HepG2 (cell line): ENCODE data around the gene CHN2. TPM values are rescaled to one million over a fixed set of nuclear protein-coding genes. Genes with fewer than 3 reads are reported as not detected.
A peak's percentile ranks its signal among the peaks of the same experiment; 100 is the strongest.

Experiments
- DDIT3 ChIP-seq: sonication (generic); formaldehyde crosslinking; IDR thresholded peaks from 2 replicates; pipeline ENCODE4 v1.4.0; 2020; ENCODE audit warnings: mild to moderate bottlenecking, missing genetic modification reagents
- DRAP1 ChIP-seq: IDR thresholded peaks from 2 replicates; pipeline ENCODE4 v1.6.1; 2016; ENCODE audit warnings: missing genetic modification reagents, missing compliant biosample characterization
- GMEB2 ChIP-seq: IDR thresholded peaks from 2 replicates; pipeline ENCODE4 v1.6.1; 2016; ENCODE audit warnings: missing biosample characterization, missing genetic modification reagents, low read depth
- MLXIP ChIP-seq: sonication (generic); formaldehyde crosslinking; IDR thresholded peaks from 2 replicates; pipeline ENCODE4 v1.9.0; 2021; ENCODE audit warnings: missing genetic modification reagents, borderline replicate concordance
- REXO4 ChIP-seq: sonication (generic); formaldehyde crosslinking; IDR thresholded peaks from 2 replicates; pipeline ENCODE4 v1.8.0; 2022; ENCODE audit warnings: missing genetic modification reagents, mild to moderate bottlenecking, borderline replicate concordance
- SMC3 ChIP-seq: IDR thresholded peaks from 2 replicates; pipeline ENCODE4 v1.6.1; 2011; ENCODE audit warnings: low read length, improper control_type of control experiment
- TEAD3 ChIP-seq: optimal IDR thresholded peaks from 2 replicates; pipeline ENCODE3; 2016; ENCODE audit warnings: borderline replicate concordance
- ZIK1 ChIP-seq: sonication (generic); formaldehyde crosslinking; IDR thresholded peaks from 2 replicates; pipeline ENCODE4 v1.5.0; 2020; ENCODE audit warnings: mild to moderate bottlenecking, low read depth, missing genetic modification reagents, borderline replicate concordance
- ZNF18 ChIP-seq: sonication (generic); formaldehyde crosslinking; IDR thresholded peaks from 2 replicates; pipeline ENCODE4 v1.8.0; 2022; ENCODE audit warnings: mild to moderate bottlenecking, missing genetic modification reagents; ENCODE audit not compliant: insufficient replicate concordance
- ZNF275 ChIP-seq: sonication (generic); formaldehyde crosslinking; IDR thresholded peaks from 2 replicates; pipeline ENCODE4 v1.8.0; 2022; ENCODE audit warnings: missing genetic modification reagents, mild to moderate bottlenecking, inconsistent platforms, borderline replicate concordance
- ZNF484 ChIP-seq: sonication (generic); formaldehyde crosslinking; IDR thresholded peaks from 2 replicates; pipeline ENCODE4 v1.5.1; 2020; ENCODE audit warnings: mild to moderate bottlenecking, low read depth, missing genetic modification reagents, borderline replicate concordance
- ZNF512 ChIP-seq: sonication (generic); formaldehyde crosslinking; IDR thresholded peaks from 2 replicates; pipeline ENCODE4 v1.4.0; 2020; ENCODE audit warnings: mild to moderate bottlenecking, missing genetic modification reagents
- ZNF569 ChIP-seq: sonication (generic); formaldehyde crosslinking; IDR thresholded peaks from 2 replicates; pipeline ENCODE4 v1.5.0; 2020; ENCODE audit warnings: mild to moderate bottlenecking, missing genetic modification reagents, moderate library complexity, borderline replicate concordance
- ZNF768 ChIP-seq: sonication (generic); formaldehyde crosslinking; IDR thresholded peaks from 2 replicates; pipeline ENCODE4 v1.4.0; 2020; ENCODE audit warnings: missing genetic modification reagents
- ZNF788 ChIP-seq: sonication (generic); formaldehyde crosslinking; IDR thresholded peaks from 2 replicates; pipeline ENCODE4 v1.5.0; 2020; ENCODE audit warnings: mild to moderate bottlenecking, missing genetic modification reagents, borderline replicate concordance
- ZXDC ChIP-seq: sonication (generic); formaldehyde crosslinking; IDR thresholded peaks from 2 replicates; pipeline ENCODE4 v1.5.0; 2020; ENCODE audit warnings: mild to moderate bottlenecking, missing genetic modification reagents
- polyA plus RNA-seq, 8 experiments: library from polyadenylated mRNA; depleted of rRNA in 3 of 8; stranded (reverse) in 7 of 8; unstranded in 1 of 8; fragments of >200 nt; fragmentation: Illumina TruSeq in 4 of 8; extraction: Trizol in 4 of 8; gene quantifications; 2 replicates each; pipeline versions ENCODE4 v1.2.1 to v1.2.3, GENCODE V29; 2011 to 2016; ENCODE audit warnings: low read depth in 4 of 8, missing spikeins in 1 of 8, mixed read lengths in 1 of 8; ENCODE audit not compliant: insufficient read depth in 1 of 8
- total RNA-seq, 5 experiments: library from RNA; depleted of rRNA; stranded (reverse); fragments of >200 nt; fragmentation: Illumina TruSeq; extraction: Trizol; gene quantifications; 2 replicates each; pipeline ENCODE4 v1.2.3, GENCODE V29; 2016; ENCODE audit warnings: low read depth in 1 of 5

Gene CHN2
- total and polyA plus RNA-seq, 2 of the 13 experiments (the other 11 are each of a cell fraction or from before 2014, with no cell fraction given) = 23.5 to 30.5 TPM

GRCh38 chr7:29405891-29406290 lies 211.3 kb downstream of the CHN2 start (continued):
- TF ChIP-seq ZXDC (CRISPR knock-in tag) (no peak), GMEB2 (CRISPR knock-in tag) (no peak), ZNF512 (CRISPR knock-in tag) (no peak), DDIT3 (no peak), TEAD3 (peak; percentile 63), ZNF18 (CRISPR knock-in tag) (no peak), MLXIP (CRISPR knock-in tag) (peak; percentile 75; the same call in 1 of the 2 replicates), DRAP1 (no peak), ZNF768 (CRISPR knock-in tag) (no peak), REXO4 (CRISPR knock-in tag) (no peak), ZNF569 (CRISPR knock-in tag) (no peak), ZNF788 (CRISPR knock-in tag) (no peak), ZNF275 (CRISPR knock-in tag) (no peak), ZIK1 (no peak), SMC3 (peak; percentile 28; the same call in 1 of the 2 replicates), ZNF484 (no peak)
